IMR-90 (cell line): Measurements from ENCODE around the gene MYOF.

Experiments used
- CEBPB ChIP-seq: IDR thresholded peaks from 2 replicates; pipeline ENCODE4 v1.6.1; 2012; ENCODE audit warnings: low read depth, low read length, improper control_type of control experiment
- CHD1 ChIP-seq: IDR thresholded peaks from 2 replicates; pipeline ENCODE4 v1.6.1; 2012; ENCODE audit warnings: low read depth, low read length, improper control_type of control experiment
- CTCF ChIP-seq: conservative IDR thresholded peaks from 2 replicates; pipeline ENCODE4 v1.5.1; 2012; ENCODE audit warnings: mild to moderate bottlenecking, low read depth, low read length, improper control_type of control experiment
- FOS ChIP-seq: fragments of 150-350 bp; IDR thresholded peaks from 2 replicates; pipeline ENCODE4 v1.6.1; 2016; ENCODE audit warnings: low read depth, low read length
- NFE2L2 ChIP-seq: fragments of 150-350 bp; IDR thresholded peaks from 2 replicates; pipeline ENCODE4 v1.6.1; 2016; ENCODE audit warnings: low read depth, mild to moderate bottlenecking, low read length
- POLR2A ChIP-seq: IDR thresholded peaks from 2 replicates; pipeline ENCODE4 v1.6.1; 2012; ENCODE audit warnings: mild to moderate bottlenecking, low read depth, low read length
- RAD21 ChIP-seq: IDR thresholded peaks from 2 replicates; pipeline ENCODE4 v1.6.1; 2012; ENCODE audit warnings: low read length, improper control_type of control experiment
- RCOR1 ChIP-seq: IDR thresholded peaks from 2 replicates; pipeline ENCODE4 v1.6.1; 2012; ENCODE audit warnings: mild to moderate bottlenecking, low read length, improper control_type of control experiment; ENCODE audit not compliant: insufficient replicate concordance
- RFX5 ChIP-seq: IDR thresholded peaks from 2 replicates; pipeline ENCODE4 v1.8.0; 2012; ENCODE audit warnings: low read depth, mild to moderate bottlenecking, low read length, moderate library complexity
- SMC3 ChIP-seq: fragments of 150-350 bp; IDR thresholded peaks from 2 replicates; pipeline ENCODE4 v1.6.1; 2016; ENCODE audit warnings: low read depth, mild to moderate bottlenecking, antibody characterized with exemption, low read length, moderate library complexity

- TF ChIP-seq CTCF, result no peak
- TF ChIP-seq RAD21, result no peak
- TF ChIP-seq CHD1, result no peak
- no peak for TF ChIP-seq RCOR1
- TF ChIP-seq POLR2A, result no peak
- no peak for TF ChIP-seq FOS
- TF ChIP-seq CEBPB, result no peak
- no peak for TF ChIP-seq SMC3
- no peak for TF ChIP-seq RFX5
- no peak for TF ChIP-seq NFE2L2
Measured at GRCh38 chr10:93330824-93331223, 151.3 kb downstream of the MYOF start.
